Breast epithelium (tissue), 4 donors: Measurements from ENCODE around the gene NEK1. TPM values are rescaled to one million over a fixed set of nuclear protein-coding genes. Genes with fewer than 3 reads are reported as not detected.
"Not testable (repeated sequence)": the region's sequence is repeated elsewhere in the genome, so short reads cannot be mapped to it uniquely, and the experiment has no call there.

Source experiments
- DNase-seq, 2 donors: peaks; one replicate each; pipeline ENCODE4 v3.0.0-alpha.2; 2019; ENCODE audit warnings: low spot score in 2 of 2
- H3K27ac ChIP-seq, 2 donors: fragments of 200-600 bp; sonication (generic) in 1 of 2; one replicate each; pipeline ENCODE4 v1.5.1; 2016 to 2019; ENCODE audit warnings: mild to moderate bottlenecking in 1 of 2
- H3K27me3 ChIP-seq, 2 donors: fragments of 200-600 bp; sonication (generic) in 1 of 2; one replicate each; pipeline versions ENCODE4 v1.5.1 to v1.6.0; 2017 to 2019; ENCODE audit warnings: control low read depth in 1 of 2, mild to moderate bottlenecking in 1 of 2
- H3K36me3 ChIP-seq: fragments of 200-600 bp; one replicate; pipeline ENCODE4 v1.5.1; 2019
- H3K4me1 ChIP-seq, 2 donors: fragments of 200-600 bp; sonication (generic); one replicate each; pipeline ENCODE4 v1.5.1; 2016 to 2019; ENCODE audit warnings: control low read depth in 1 of 2
- H3K4me3 ChIP-seq, 3 donors: fragments of 200-600 bp; sonication (generic); 1 replicate in 2 of 3; 2 replicates in 1 of 3; pipeline ENCODE4 v1.5.1; 2016 to 2019; ENCODE audit warnings: mild to moderate bottlenecking in 3 of 3, moderate library complexity in 2 of 3
- H3K9me3 ChIP-seq, 2 donors: fragments of 200-600 bp; sonication (generic) in 1 of 2; one replicate each; pipeline ENCODE4 v1.5.1; 2016 to 2019; ENCODE audit warnings: control low read depth in 1 of 2
- POLR2A ChIP-seq: fragments of 450-650 bp; IDR thresholded peaks from one replicate; pipeline ENCODE4 v1.6.1; 2016; ENCODE audit warnings: antibody characterized with exemption, mild to moderate bottlenecking, moderate library complexity
- POLR2AphosphoS5 ChIP-seq, 3 donors: sonication (generic); formaldehyde crosslinking; IDR thresholded peaks; one replicate each; pipeline ENCODE4 v1.6.1; 2017; ENCODE audit warnings: antibody characterized with exemption in 3 of 3
- intact Hi-C: fragments of 100-400 bp; cut with DNase I; formaldehyde crosslinking; loops from one replicate; pipeline ENCODE4 v1.15.1; 2023; ENCODE audit warnings: low total_unique reads
- total RNA-seq, 3 donors: library from RNA; depleted of rRNA; stranded (reverse); fragments of >200 nt; gene quantifications; one replicate each; pipeline ENCODE4 v1.1.0, GENCODE V29; 2016
- TF ChIP-seq, protein P1 (sequence below), 3 donors: fragments of 450-650 bp; IDR thresholded peaks; one replicate each; pipeline ENCODE4 v1.5.1; 2016 to 2017; ENCODE audit warnings: antibody characterized with exemption in 3 of 3, mild to moderate bottlenecking in 3 of 3, moderate library complexity in 3 of 3

Gene NEK1
- total RNA-seq, 3 donors from 2014 or later, result 14.4 to 18.1 (median 14.7) TPM

DNA sequence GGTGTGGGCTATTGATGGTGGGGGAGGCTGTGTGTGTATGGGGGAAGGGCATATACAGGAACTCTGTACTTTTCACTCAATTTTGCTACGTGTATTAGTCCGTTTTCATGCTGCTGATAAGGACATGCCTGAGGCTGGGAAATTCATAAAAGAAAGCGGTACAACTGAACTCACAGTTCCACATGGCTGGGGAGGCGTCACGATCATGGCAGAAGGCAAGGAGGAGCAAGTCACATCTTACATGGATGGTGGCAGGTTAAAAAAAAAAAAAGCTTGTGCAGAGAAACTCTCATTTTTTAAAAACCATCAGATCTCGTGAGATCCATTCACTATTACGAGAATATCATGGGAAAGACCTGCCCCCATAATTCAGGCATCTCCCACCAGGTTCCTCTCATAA lies 152.3 kb downstream of the NEK1 start:
- no peaks in the 10 kb centered on the region for H3K36me3 ChIP-seq
- TF ChIP-seq, protein P1, sequence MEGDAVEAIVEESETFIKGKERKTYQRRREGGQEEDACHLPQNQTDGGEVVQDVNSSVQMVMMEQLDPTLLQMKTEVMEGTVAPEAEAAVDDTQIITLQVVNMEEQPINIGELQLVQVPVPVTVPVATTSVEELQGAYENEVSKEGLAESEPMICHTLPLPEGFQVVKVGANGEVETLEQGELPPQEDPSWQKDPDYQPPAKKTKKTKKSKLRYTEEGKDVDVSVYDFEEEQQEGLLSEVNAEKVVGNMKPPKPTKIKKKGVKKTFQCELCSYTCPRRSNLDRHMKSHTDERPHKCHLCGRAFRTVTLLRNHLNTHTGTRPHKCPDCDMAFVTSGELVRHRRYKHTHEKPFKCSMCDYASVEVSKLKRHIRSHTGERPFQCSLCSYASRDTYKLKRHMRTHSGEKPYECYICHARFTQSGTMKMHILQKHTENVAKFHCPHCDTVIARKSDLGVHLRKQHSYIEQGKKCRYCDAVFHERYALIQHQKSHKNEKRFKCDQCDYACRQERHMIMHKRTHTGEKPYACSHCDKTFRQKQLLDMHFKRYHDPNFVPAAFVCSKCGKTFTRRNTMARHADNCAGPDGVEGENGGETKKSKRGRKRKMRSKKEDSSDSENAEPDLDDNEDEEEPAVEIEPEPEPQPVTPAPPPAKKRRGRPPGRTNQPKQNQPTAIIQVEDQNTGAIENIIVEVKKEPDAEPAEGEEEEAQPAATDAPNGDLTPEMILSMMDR (IDR thresholded peaks at IDR 0.05), result no peak
- TF ChIP-seq POLR2AphosphoS5 (IDR thresholded peaks at IDR 0.05) (no peak), POLR2A (no peak)
- H3K27ac ChIP-seq, result no peak overlapping the region
- H3K27me3 ChIP-seq, result no peaks in the 10 kb centered on the region
- DNase-seq, result no peak
- H3K9me3 ChIP-seq, result no peaks in the 10 kb centered on the region
- no peak overlapping the region for H3K4me3 ChIP-seq
- intact Hi-C loops, result loop anchor here (5.0 kb wide), 1 partner anchor 328 kb away; no protein-coding TSS in a partner anchor
- no peaks in the 10 kb centered on the region for H3K4me1 ChIP-seq

DNA sequence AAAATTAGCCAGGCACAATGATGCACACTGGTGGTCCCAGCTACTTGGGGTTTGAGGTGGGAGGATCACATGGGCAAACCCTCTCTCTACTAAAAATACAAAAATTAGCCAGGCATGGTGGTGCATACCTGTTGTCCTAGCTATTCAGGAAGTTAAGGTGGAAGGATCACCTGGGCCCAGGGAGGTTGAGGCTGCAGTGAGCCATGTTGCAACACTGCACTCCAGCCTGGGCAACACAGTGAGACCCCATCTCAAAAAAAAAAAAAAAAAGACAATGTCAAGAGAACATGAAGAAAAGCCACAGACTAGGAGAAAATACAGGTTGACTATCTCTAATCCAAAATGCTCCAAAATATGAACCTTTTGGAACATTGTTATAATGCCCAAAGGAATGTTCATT lies 153.8 kb downstream of the NEK1 start:
- no peaks in the 10 kb centered on the region for H3K4me1 ChIP-seq
- intact Hi-C loops, result no loop called here
- TF ChIP-seq POLR2AphosphoS5 (IDR thresholded peaks at IDR 0.05), result no peak
- no peak for TF ChIP-seq POLR2A
- TF ChIP-seq, protein P1 (IDR thresholded peaks at IDR 0.05), result no peak
- H3K36me3 ChIP-seq, result no peaks in the 10 kb centered on the region
- no peak overlapping the region for H3K27ac ChIP-seq
- H3K9me3 ChIP-seq, result no peaks in the 10 kb centered on the region
- no peaks in the 10 kb centered on the region for H3K27me3 ChIP-seq
- H3K4me3 ChIP-seq, result no peak overlapping the region
- DNase-seq, result no peak

DNA sequence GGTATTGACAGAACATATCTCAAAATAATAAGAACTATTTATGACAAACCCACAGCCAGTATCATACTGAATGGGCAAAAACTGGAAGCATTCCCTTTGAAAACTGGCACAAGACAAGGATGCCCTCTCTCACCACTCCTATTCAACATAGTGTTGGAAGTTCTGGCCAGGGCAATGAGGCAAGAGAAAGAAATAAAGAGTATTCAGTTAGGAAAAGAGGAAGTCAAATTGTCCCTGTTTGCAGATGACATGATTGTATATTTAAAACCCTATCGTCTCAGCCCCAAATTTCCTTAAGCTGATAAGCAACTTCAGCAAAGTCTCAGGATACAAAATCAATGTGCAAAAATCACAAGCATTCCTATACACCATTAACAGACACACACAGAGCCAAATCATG lies 159.7 kb downstream of the NEK1 start:
- H3K4me3 ChIP-seq, H3K36me3 ChIP-seq, H3K4me1 ChIP-seq, H3K9me3 ChIP-seq, DNase-seq, H3K27ac ChIP-seq, intact Hi-C loops, H3K27me3 ChIP-seq: not testable (repeated sequence)

DNA sequence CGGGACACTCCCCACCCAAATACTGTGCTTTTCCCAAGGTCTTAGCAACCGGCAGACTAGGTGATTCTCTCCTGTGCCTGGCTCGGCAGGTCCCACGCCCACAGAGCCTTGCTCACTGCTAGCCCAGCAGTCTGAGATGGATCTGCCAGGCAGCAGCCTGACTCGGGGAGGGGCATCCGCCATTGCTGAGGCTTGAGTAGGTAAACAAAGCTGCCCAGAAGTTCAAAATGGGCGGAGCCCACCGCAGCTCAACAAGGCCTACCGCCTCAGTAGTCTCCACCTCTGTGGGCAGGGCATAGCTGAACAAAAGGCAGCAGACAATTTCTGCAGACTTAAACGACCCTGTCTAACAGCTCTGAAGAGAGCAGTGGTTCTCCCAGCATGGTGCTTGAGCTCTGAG lies 163.4 kb downstream of the NEK1 start:
- H3K4me1 ChIP-seq, intact Hi-C loops: not testable (repeated sequence)
- peaks cover 7 to 19% of the 10 kb centered on the region in 2 donors for H3K9me3 ChIP-seq

DNA sequence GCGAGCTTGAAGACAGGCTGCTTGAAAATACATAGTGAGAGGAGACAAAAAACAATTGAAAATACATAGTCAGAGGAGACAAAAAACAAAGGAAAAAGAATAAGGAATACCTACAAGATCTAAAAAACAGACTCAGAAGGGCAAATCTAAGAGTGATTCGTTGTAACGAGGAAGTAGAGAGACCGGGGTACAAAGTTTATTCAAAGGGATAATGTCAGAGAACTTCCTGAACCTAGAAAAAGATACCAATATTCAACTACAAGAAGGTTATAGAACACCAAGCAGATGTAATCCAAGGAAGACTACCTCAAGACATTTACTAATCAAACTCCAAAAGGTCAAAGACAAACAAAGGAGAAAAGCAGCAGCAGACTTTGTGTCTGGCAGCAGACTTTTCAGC lies 165.6 kb downstream of the NEK1 start:
- Histone ChIP-seq H3K27me3 (no peaks in the 10 kb centered on the region), H3K9me3 (peaks cover 7 to 26% of the 10 kb centered on the region in 2 donors), H3K36me3 (no peaks in the 10 kb centered on the region), H3K27ac (no peak overlapping the region), H3K4me3 (no peak overlapping the region), H3K4me1 (no peaks in the 10 kb centered on the region)
- intact Hi-C loops, result no loop called here
- TF ChIP-seq, protein P1 (IDR thresholded peaks at IDR 0.05), result no peak
- TF ChIP-seq POLR2AphosphoS5 (IDR thresholded peaks at IDR 0.05) (no peak), POLR2A (no peak)
- DNase-seq, result no peak

More for the DNA sequence above, 163.4 kb downstream of the NEK1 start:
- H3K27ac ChIP-seq, H3K4me3 ChIP-seq, H3K36me3 ChIP-seq, DNase-seq, H3K27me3 ChIP-seq: not testable (repeated sequence)

DNA sequence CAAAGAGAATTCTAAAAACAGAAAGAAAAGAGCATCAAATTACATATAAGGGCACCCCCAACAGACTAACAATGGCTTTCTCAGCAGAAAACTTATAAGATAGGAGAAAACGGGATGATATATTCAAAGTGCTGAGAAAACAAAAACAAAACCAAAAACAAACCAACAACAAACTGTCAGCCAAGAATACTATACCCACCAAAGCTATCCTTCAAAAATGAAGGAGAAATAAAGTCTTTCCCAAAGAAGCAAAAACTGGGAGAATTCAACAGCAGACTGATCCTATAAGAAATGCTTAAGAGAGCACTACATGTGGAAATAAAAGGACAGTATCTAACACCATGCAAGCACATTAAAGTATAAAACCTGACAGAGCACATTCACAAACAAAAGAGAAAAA lies 168.6 kb downstream of the NEK1 start:
- DNase-seq, result no peak
- H3K4me1 ChIP-seq, result peaks cover 0 to 8% of the 10 kb centered on the region in 2 donors
- no peaks in the 10 kb centered on the region for H3K36me3 ChIP-seq
- no peak overlapping the region for H3K4me3 ChIP-seq
- TF ChIP-seq POLR2AphosphoS5 (IDR thresholded peaks at IDR 0.05) (no peak), POLR2A (no peak)
- TF ChIP-seq, protein P1 (IDR thresholded peaks at IDR 0.05), result no peak
- intact Hi-C loops, result no loop called here
- H3K9me3 ChIP-seq, result peaks cover 3 to 20% of the 10 kb centered on the region in 2 donors
- H3K27me3 ChIP-seq, result no peaks in the 10 kb centered on the region
- no peak overlapping the region for H3K27ac ChIP-seq
